Measurements from ENCODE around the gene DMRT2. TPM values are rescaled to one million over a fixed set of nuclear protein-coding genes. Genes with fewer than 3 reads are reported as not detected.

DMRT2 gene
- total and polyA plus RNA-seq, 12 donors: 0.03 to 0.30 (median 0.23) TPM; not detected in 5

- H3K9me3 ChIP-seq: no peaks in the 10 kb centered on the region
- H3K27ac ChIP-seq: no peak overlapping the region
- 14 to 20% methylated on average over 36 of the region's 36 CpGs for WGBS, 2 donors
- peaks cover 0 to 63% (median 38%) of the 10 kb centered on the region in 9 donors for H3K4me1 ChIP-seq
- intact Hi-C loops (cut with DNase I): loop anchor here in 1 of 10 donors (10.0 kb wide), 1 partner anchor 72 kb away; the partner anchor contains the start of gene DMRT3
- TF ChIP-seq CTCF (IDR thresholded peaks at IDR 0.05): no peak
- ATAC-seq (no peak), DNase-seq (no peak)
- peak overlapping the region in 8 of 10 donors; percentile 11 to 54 (median 41) for H3K4me3 ChIP-seq
- no peaks in the 10 kb centered on the region for H3K36me3 ChIP-seq
- peaks cover 59 to 100% (median 100%) of the 10 kb centered on the region in 7 donors for H3K27me3 ChIP-seq
Measured at GRCh38 chr9:1046639-1047572, 3.3 kb upstream of the DMRT2 start.

GRCh38 chr9:1047591-1048230, 2.4 kb upstream of the DMRT2 start:
- 3 to 5% methylated on average over 23 of the region's 23 CpGs for WGBS, 2 donors
- no peak for TF ChIP-seq CTCF (IDR thresholded peaks at IDR 0.05)
- intact Hi-C loops (cut with DNase I): loop anchor here in 1 of 10 donors (10.0 kb wide), 1 partner anchor 73 kb away; the partner anchor contains the start of gene DMRT3
- no peak for DNase-seq
- Histone ChIP-seq H3K36me3 (no peaks in the 10 kb centered on the region), H3K27me3 (peaks cover 51 to 100% (median 100%) of the 10 kb centered on the region in 7 donors), H3K9me3 (no peaks in the 10 kb centered on the region), H3K4me1 (peaks cover 0 to 65% (median 46%) of the 10 kb centered on the region in 9 donors), H3K27ac (peak overlapping the region in 1 of 10 donors; percentile 14), H3K4me3 (peak overlapping the region; percentile 11 to 54 (median 41))
- ATAC-seq: no peak

- Histone ChIP-seq H3K36me3 (no peaks in the 10 kb centered on the region), H3K4me3 (peak overlapping the region in 9 of 10 donors; percentile 17 to 54 (median 42)), H3K4me1 (peaks cover 0 to 62% (median 48%) of the 10 kb centered on the region in 9 donors), H3K27ac (peak overlapping the region in 1 of 10 donors; percentile 14), H3K27me3 (peaks cover 49 to 100% (median 100%) of the 10 kb centered on the region in 7 donors), H3K9me3 (no peaks in the 10 kb centered on the region)
- no peak for DNase-seq
- no peak for TF ChIP-seq CTCF (IDR thresholded peaks at IDR 0.05)
- WGBS, 2 donors: 9 to 20% methylated on average over 8 of the region's 8 CpGs
- no peak for ATAC-seq
- intact Hi-C loops (cut with DNase I): loop anchor here in 1 of 10 donors (10.0 kb wide), 1 partner anchor 73 kb away; the partner anchor contains the start of gene DMRT3
Measured at GRCh38 chr9:1048231-1048619, 1.9 kb upstream of the DMRT2 start.

GRCh38 chr9:1048811-1049210, 1.3 kb upstream of the DMRT2 start:
- H3K27me3 ChIP-seq: peaks cover 50 to 100% (median 100%) of the 10 kb centered on the region in 7 donors
- intact Hi-C loops (cut with DNase I): loop anchor here in 1 of 10 donors (10.0 kb wide), 1 partner anchor 74 kb away; the partner anchor contains the start of gene DMRT3
- 8 to 13% methylated on average over 15 of the region's 15 CpGs for WGBS, 2 donors

More at GRCh38 chr9:1048811-1049210, 1.3 kb upstream of the DMRT2 start:
- Histone ChIP-seq H3K36me3 (no peaks in the 10 kb centered on the region), H3K9me3 (no peaks in the 10 kb centered on the region), H3K4me3 (peak overlapping the region in 2 of 10 donors; percentile 47 to 51), H3K27ac (no peak overlapping the region), H3K4me1 (peaks cover 0 to 62% (median 48%) of the 10 kb centered on the region in 9 donors)
- ATAC-seq (no peak), DNase-seq (no peak)
- no peak for TF ChIP-seq CTCF (IDR thresholded peaks at IDR 0.05)
